ENCODE results near the gene ECT2. TPM values are rescaled to one million over a fixed set of nuclear protein-coding genes. Genes with fewer than 3 reads are reported as not detected.

ECT2 gene
- total and polyA plus RNA-seq, 2 of the 8 experiments (the other 6 are each of a cell fraction or from before 2014, with no cell fraction given), result 19.5 to 88.7 TPM

DNA sequence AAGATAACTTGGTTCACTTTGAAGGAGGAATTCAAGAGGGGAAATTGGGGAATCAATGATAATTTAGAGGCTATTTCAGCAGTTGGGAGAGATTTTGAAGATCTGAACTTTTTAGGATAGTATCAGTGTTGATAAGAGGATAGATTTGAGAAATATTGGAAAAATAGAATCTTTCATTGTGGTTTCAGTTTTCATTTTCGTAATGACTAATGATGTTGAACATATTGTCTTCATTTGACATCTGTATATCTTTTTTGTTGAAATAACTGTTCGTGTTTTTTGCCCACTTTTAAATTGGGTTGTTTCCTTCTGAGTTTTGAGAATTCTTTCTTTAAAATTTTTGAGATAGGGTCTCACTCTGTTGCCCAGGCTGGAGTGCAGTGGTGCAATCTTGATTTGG is 21.1 kb downstream of the ECT2 start:
- H4K20me1 ChIP-seq (replicated peaks in 1 of 2; ENCODE audit: control insufficient read depth in 1 of 2, insufficient read depth in 2 of 2, low read length in 2 of 2), result peaks cover 0 to 2% of the 10 kb centered on the region in 2 experiments
- CTCF ChIA-PET (ENCODE audit: partially characterized antibody), result no interaction called here

More for the DNA sequence above, 21.1 kb downstream of the ECT2 start:
- Histone ChIP-seq H4K5ac (ENCODE audit: insufficient read length, low read depth, low read length) (no peak overlapping the region), H3K4me3 (ENCODE audit: extremely low read depth in 1 of 4, insufficient read depth in 2 of 4, low read depth in 3 of 4, low read length in 4 of 4) (no peak overlapping the region), H3K27ac (ENCODE audit: low read depth, low read length) (no peak overlapping the region), H3K56ac (replicated peaks; ENCODE audit: insufficient read length, low read depth, low read length) (no peak overlapping the region), H2AK5ac (ENCODE audit: low read depth, low read length) (no peak overlapping the region), H3K79me2 (ENCODE audit: control insufficient read depth in 1 of 2, insufficient read depth in 2 of 2, low read length in 2 of 2) (no peaks in the 10 kb centered on the region), H2BK5ac (ENCODE audit: low read depth, low read length) (no peak overlapping the region), H3K9me3 (ENCODE audit: insufficient read depth in 2 of 2, low read depth in 1 of 2, low read length in 1 of 2) (no peaks in the 10 kb centered on the region), H2BK120ac (replicated peaks; ENCODE audit: low read depth, low read length) (no peak overlapping the region), H4K91ac (replicated peaks; ENCODE audit: insufficient read length, low read length) (no peak overlapping the region), H3K4me1 (replicated peaks in 1 of 4; ENCODE audit: control insufficient read depth in 3 of 4, insufficient read depth in 4 of 4, low read length in 3 of 4) (no peaks in the 10 kb centered on the region), H2BK20ac (ENCODE audit: low read length) (no peak overlapping the region), H4K8ac (ENCODE audit: extremely low read depth, insufficient read depth, low read length) (no peak overlapping the region), H3K4me2 (ENCODE audit: insufficient read depth in 1 of 2, low read depth in 2 of 2, low read length in 2 of 2) (no peak overlapping the region), H3K23ac (ENCODE audit: insufficient read length) (no peak overlapping the region), H3K36me3 (ENCODE audit: control insufficient read depth in 2 of 4, insufficient read depth in 4 of 4, low read length in 3 of 4) (peaks cover 7 to 87% (median 52%) of the 10 kb centered on the region in 4 experiments; a peak in 7 of 8 replicates), H3K4ac (replicated peaks; ENCODE audit: insufficient read length, low read depth, low read length) (no peak overlapping the region), H2AFZ (ENCODE audit: low read length) (no peak overlapping the region), H3K18ac (ENCODE audit: extremely low read depth, low read length) (no peak overlapping the region), H3K9ac (replicated peaks in 1 of 4; ENCODE audit: extremely low read depth in 1 of 4, low read depth in 3 of 4, low read length in 3 of 4) (no peak overlapping the region), H2BK12ac (ENCODE audit: low read depth, low read length) (no peak overlapping the region), H3K23me2 (ENCODE audit: low read depth, low read length) (no peaks in the 10 kb centered on the region), H2BK15ac (ENCODE audit: low read length) (no peak overlapping the region), H3K14ac (ENCODE audit: insufficient read length) (no peak overlapping the region), H3K27me3 (replicated peaks in 1 of 4; ENCODE audit: control insufficient read depth in 3 of 4, extremely low read depth in 1 of 4, insufficient read depth in 3 of 4, low read length in 3 of 4) (no peaks in the 10 kb centered on the region), H3K79me1 (ENCODE audit: low read depth, low read length) (no peaks in the 10 kb centered on the region)
- FAIRE-seq, result no peak
- TF ChIP-seq FOSL1 (IDR thresholded peaks at IDR 0.05; ENCODE audit: insufficient read depth, low read depth, low read length) (no peak), CEBPB (IDR thresholded peaks at IDR 0.05; ENCODE audit: low read depth, low read length) (no peak), USF2 (IDR thresholded peaks at IDR 0.05; ENCODE audit: low read length) (no peak), EGR1 (IDR thresholded peaks at IDR 0.05; ENCODE audit: borderline replicate concordance, low read depth, low read length) (no peak), SIX5 (IDR thresholded peaks at IDR 0.05; ENCODE audit: low read depth, low read length) (no peak), SP1 (IDR thresholded peaks at IDR 0.05; ENCODE audit: low read depth, low read length) (no peak), NRF1 (IDR thresholded peaks at IDR 0.05; ENCODE audit: low read depth, low read length) (no peak), CBX5 (IDR thresholded peaks at IDR 0.05; ENCODE audit: low read depth, low read length) (no peak), JUND (IDR thresholded peaks at IDR 0.05; ENCODE audit: low read length) (no peak), YY1 (IDR thresholded peaks at IDR 0.05; ENCODE audit: low read depth, low read length) (no peak), CTBP2 (IDR thresholded peaks at IDR 0.05; ENCODE audit: borderline replicate concordance, insufficient read depth, insufficient read length, low read length) (no peak), BCL11A (IDR thresholded peaks at IDR 0.05; ENCODE audit: low read depth in 2 of 2, low read length in 2 of 2) (no peak), KDM1A (IDR thresholded peaks at IDR 0.05; ENCODE audit: borderline replicate concordance, low read length) (no peak), MAFK (IDR thresholded peaks at IDR 0.05; ENCODE audit: low read depth, low read length) (no peak)
- DNase-seq (ENCODE audit: low read depth in 1 of 2, low spot score in 2 of 2), result no peak
- 93% methylated on average over 2 of the region's 2 CpGs; no CpG with 5 or more reads in 1 of the 2 experiments for WGBS, 2 experiments (ENCODE audit: extremely low coverage in 1 of 2, insufficient coverage in 1 of 2, insufficient read length in 1 of 2, insufficient replicate concordance in 2 of 2, low coverage in 1 of 2, low lambda C conversion rate in 2 of 2, missing lambda C conversion rate in 1 of 2)
- POLR2A ChIA-PET (ENCODE audit: partially characterized antibody), result interaction anchor here (1.2 to 2.4 kb wide), 2 partner anchors 13 to 22 kb away, joined by 3 to 9 read pairs; partner anchors contain the start of gene ECT2
